Endothelial cell of umbilical vein (primary cell): ENCODE results near the gene HOXA11.

Source experiments
- EZH2 ChIP-seq: IDR thresholded peaks from 2 replicates; pipeline ENCODE4 v1.6.1; 2012; ENCODE audit warnings: borderline replicate concordance, low read depth, mild to moderate bottlenecking, moderate library complexity, low read length, inconsistent platforms; ENCODE audit not compliant: severe bottlenecking
- GATA2 ChIP-seq: IDR thresholded peaks from 2 replicates; pipeline ENCODE4 v1.7.0; 2011; ENCODE audit warnings: low read depth, mild to moderate bottlenecking, moderate library complexity, mixed read lengths, low read length; ENCODE audit not compliant: insufficient read length, insufficient read depth
- JUN ChIP-seq: IDR thresholded peaks from 2 replicates; pipeline ENCODE4 v1.6.1; 2011; ENCODE audit warnings: borderline replicate concordance, low read depth; ENCODE audit not compliant: insufficient read length, insufficient read depth
- MYC ChIP-seq: IDR thresholded peaks from one replicate; pipeline ENCODE4 v1.6.1; 2011; ENCODE audit warnings: mild to moderate bottlenecking, low read depth, low read length
- POLR2A ChIP-seq: IDR thresholded peaks from 2 replicates; pipeline ENCODE4 v1.6.1; 2012; ENCODE audit warnings: low read depth, mild to moderate bottlenecking, control low read depth, low read length
- POLR2AphosphoS5 ChIP-seq: IDR thresholded peaks from 2 replicates; pipeline ENCODE4 v1.6.1; 2012; ENCODE audit warnings: low read depth, mild to moderate bottlenecking, control low read depth, low read length, moderate library complexity; ENCODE audit not compliant: insufficient read depth
- TF ChIP-seq, protein P1 (sequence below), 2 donors: IDR thresholded peaks; 1 replicate in 1 of 2; 2 replicates in 1 of 2; pipeline ENCODE4 v1.5.1; 2011; ENCODE audit warnings: low read length in 2 of 2, mild to moderate bottlenecking in 2 of 2, moderate library complexity in 2 of 2, control low read depth in 1 of 2, inconsistent platforms in 1 of 2, low read depth in 1 of 2; ENCODE audit not compliant: insufficient read depth in 1 of 2; ENCODE audit errors: extremely low read depth in 1 of 2
- TF ChIP-seq, protein P2 (sequence below): IDR thresholded peaks from 2 replicates; pipeline ENCODE4 v1.6.1; 2011; ENCODE audit not compliant: insufficient read depth, insufficient read length

DNA sequence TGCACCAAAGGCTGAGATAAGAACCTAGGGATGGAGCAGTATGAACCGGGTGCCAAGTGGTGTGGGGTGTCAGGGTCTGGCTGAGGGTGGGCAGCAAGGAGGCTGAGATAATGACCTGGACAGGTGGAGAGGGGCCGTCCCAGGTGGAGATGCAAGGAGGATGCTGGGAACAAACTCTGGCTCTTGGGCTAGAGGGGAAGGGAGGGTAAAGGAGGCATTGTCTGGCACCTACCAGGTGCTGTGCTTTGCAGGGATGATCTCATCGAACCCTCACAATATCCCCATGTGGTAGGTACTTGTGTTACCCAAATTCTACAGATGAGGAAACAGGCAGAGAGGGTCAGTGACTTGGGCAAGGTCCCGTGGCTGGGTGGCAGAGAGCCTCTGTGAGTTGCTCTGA is 34.8 kb upstream of the HOXA11 start:
- TF ChIP-seq POLR2AphosphoS5 (no peak), GATA2 (no peak), POLR2A (no peak), MYC (no peak), JUN (no peak), EZH2 (no peak)
- TF ChIP-seq, protein P1, sequence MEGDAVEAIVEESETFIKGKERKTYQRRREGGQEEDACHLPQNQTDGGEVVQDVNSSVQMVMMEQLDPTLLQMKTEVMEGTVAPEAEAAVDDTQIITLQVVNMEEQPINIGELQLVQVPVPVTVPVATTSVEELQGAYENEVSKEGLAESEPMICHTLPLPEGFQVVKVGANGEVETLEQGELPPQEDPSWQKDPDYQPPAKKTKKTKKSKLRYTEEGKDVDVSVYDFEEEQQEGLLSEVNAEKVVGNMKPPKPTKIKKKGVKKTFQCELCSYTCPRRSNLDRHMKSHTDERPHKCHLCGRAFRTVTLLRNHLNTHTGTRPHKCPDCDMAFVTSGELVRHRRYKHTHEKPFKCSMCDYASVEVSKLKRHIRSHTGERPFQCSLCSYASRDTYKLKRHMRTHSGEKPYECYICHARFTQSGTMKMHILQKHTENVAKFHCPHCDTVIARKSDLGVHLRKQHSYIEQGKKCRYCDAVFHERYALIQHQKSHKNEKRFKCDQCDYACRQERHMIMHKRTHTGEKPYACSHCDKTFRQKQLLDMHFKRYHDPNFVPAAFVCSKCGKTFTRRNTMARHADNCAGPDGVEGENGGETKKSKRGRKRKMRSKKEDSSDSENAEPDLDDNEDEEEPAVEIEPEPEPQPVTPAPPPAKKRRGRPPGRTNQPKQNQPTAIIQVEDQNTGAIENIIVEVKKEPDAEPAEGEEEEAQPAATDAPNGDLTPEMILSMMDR (IDR thresholded peaks at IDR 0.05; ENCODE audit: extremely low read depth in 1 of 2, insufficient read depth in 1 of 2, low read depth in 1 of 2, low read length in 2 of 2) = no peak
- TF ChIP-seq, protein P2, sequence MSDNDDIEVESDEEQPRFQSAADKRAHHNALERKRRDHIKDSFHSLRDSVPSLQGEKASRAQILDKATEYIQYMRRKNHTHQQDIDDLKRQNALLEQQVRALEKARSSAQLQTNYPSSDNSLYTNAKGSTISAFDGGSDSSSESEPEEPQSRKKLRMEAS = no peak
